IMR-90 (cell line): ENCODE measurements around the gene HNRNPD. TPM values are rescaled to one million over a fixed set of nuclear protein-coding genes. Genes with fewer than 3 reads are reported as not detected.
A peak's percentile ranks its signal among the peaks of the same experiment; 100 is the strongest.

ENCODE experiments used
- CEBPB ChIP-seq: IDR thresholded peaks from 2 replicates; pipeline ENCODE4 v1.6.1; 2012; ENCODE audit warnings: low read depth, low read length, improper control_type of control experiment
- CHD1 ChIP-seq: IDR thresholded peaks from 2 replicates; pipeline ENCODE4 v1.6.1; 2012; ENCODE audit warnings: low read depth, low read length, improper control_type of control experiment
- MAFK ChIP-seq: IDR thresholded peaks from 2 replicates; pipeline ENCODE4 v1.6.1; 2012; ENCODE audit warnings: low read depth, low read length, improper control_type of control experiment
- MAZ ChIP-seq: IDR thresholded peaks from 2 replicates; pipeline ENCODE4 v1.6.1; 2012; ENCODE audit warnings: low read depth, mild to moderate bottlenecking, low read length, improper control_type of control experiment, moderate library complexity, borderline replicate concordance
- NFE2L2 ChIP-seq: fragments of 150-350 bp; IDR thresholded peaks from 2 replicates; pipeline ENCODE4 v1.6.1; 2016; ENCODE audit warnings: low read depth, mild to moderate bottlenecking, low read length
- RAD21 ChIP-seq: IDR thresholded peaks from 2 replicates; pipeline ENCODE4 v1.6.1; 2012; ENCODE audit warnings: low read length, improper control_type of control experiment
- SMC3 ChIP-seq: fragments of 150-350 bp; IDR thresholded peaks from 2 replicates; pipeline ENCODE4 v1.6.1; 2016; ENCODE audit warnings: low read depth, mild to moderate bottlenecking, antibody characterized with exemption, low read length, moderate library complexity
- polyA plus RNA-seq, 3 experiments: library from polyadenylated mRNA; depleted of rRNA; stranded (reverse); fragments of >200 nt; gene quantifications; 2 replicates each; pipeline ENCODE4 v1.2.3, GENCODE V29; 2012; ENCODE audit warnings: low replicate concordance in 1 of 3
- total RNA-seq: library from RNA; depleted of rRNA; stranded (reverse); fragments of >200 nt; gene quantifications from 2 replicates; pipeline ENCODE4 v1.2.3, GENCODE V29; 2012

HNRNPD gene
- total and polyA plus RNA-seq, 2 of the 4 experiments (the other 2 are of a cell fraction) = 9.7 to 142 TPM

- TF ChIP-seq MAZ (peak; percentile 98; the same call in 1 of the 2 replicates), CHD1 (no peak; the same call in 1 of the 2 replicates), RAD21 (no peak), CEBPB (peak; percentile 52), SMC3 (no peak), NFE2L2 (no peak), MAFK (no peak)
These were observed at the start of gene HNRNPD (continued) for GRCh38 chr4:82373816-82374625.
